CD4-positive, alpha-beta T cell treated with Interferon alpha-2 for 1 hour (primary cell): Measurements from ENCODE around the gene NAPG.
"Not testable (repeated sequence)": the region's sequence is repeated elsewhere in the genome, so short reads cannot be mapped to it uniquely, and the experiment has no call there.

Experiments
- DNase-seq, 2 donors: peaks; one replicate each; pipeline ENCODE4 v3.0.0-alpha.2; 2020 to 2022

The NAPG gene

GRCh38 chr18:10588975-10589374, 63.1 kb downstream of the NAPG start:
- no peak for DNase-seq

- DNase-seq = no peak
These were observed 64.6 kb downstream of the NAPG start for GRCh38 chr18:10590412-10590811.

- no peak for DNase-seq
These were observed 66.1 kb downstream of the NAPG start for GRCh38 chr18:10591896-10592295.

- not testable (repeated sequence) for DNase-seq
These were observed 67.7 kb downstream of the NAPG start for GRCh38 chr18:10593366-10594022.

GRCh38 chr18:10595917-10596316, 70.1 kb downstream of the NAPG start:
- not testable (repeated sequence) for DNase-seq

- DNase-seq = not testable (repeated sequence)
These were observed 71.9 kb downstream of the NAPG start for GRCh38 chr18:10597695-10598094.

GRCh38 chr18:10600701-10601100, 74.9 kb downstream of the NAPG start:
- DNase-seq = not testable (repeated sequence)
